Left lung (tissue), 10 donors: ENCODE results near the gene NAP1L4. TPM values are rescaled to one million over a fixed set of nuclear protein-coding genes. Genes with fewer than 3 reads are reported as not detected.
A peak's percentile ranks its signal among the peaks of the same experiment; 100 is the strongest.

Experiments used
- ATAC-seq: fragments of 200-7000 bp; cut with Tn5 transposase; one replicate; pipeline ENCODE4 v1.9.1; 2020; ENCODE audit warnings: moderate library complexity
- DNase-seq, 4 donors: peaks; one replicate each; pipeline ENCODE4 v3.0.0-alpha.2; 2013 to 2020
- H3K27ac ChIP-seq, 2 donors: fragments of 200-600 bp; sonication (generic) in 1 of 2; one replicate each; pipeline versions ENCODE4 v1.5.0 to v1.8.0; 2020 to 2021
- H3K27me3 ChIP-seq, 2 donors: fragments of 200-600 bp; sonication (generic) in 1 of 2; one replicate each; pipeline versions ENCODE4 v1.5.0 to v1.8.0; 2020 to 2021
- H3K36me3 ChIP-seq, 2 donors: fragments of 200-600 bp; sonication (generic) in 1 of 2; one replicate each; pipeline versions ENCODE4 v1.5.0 to v1.8.0; 2020 to 2021
- H3K4me1 ChIP-seq, 2 donors: fragments of 200-600 bp; one replicate each; pipeline ENCODE4 v1.8.0; 2021
- H3K4me3 ChIP-seq, 2 donors: fragments of 200-600 bp; sonication (generic) in 1 of 2; one replicate each; pipeline versions ENCODE4 v1.5.0 to v1.8.0; 2020 to 2021; ENCODE audit warnings: mild to moderate bottlenecking in 1 of 2
- H3K9me3 ChIP-seq, 2 donors: fragments of 200-600 bp; sonication (generic) in 1 of 2; one replicate each; pipeline versions ENCODE4 v1.5.0 to v1.8.0; 2020 to 2021
- CTCF ChIP-seq, 2 donors: fragments of 200-600 bp; sonication (generic) in 1 of 2; IDR thresholded peaks; one replicate each; pipeline versions ENCODE4 v1.5.0 to v1.8.0; 2021; ENCODE audit warnings: antibody characterized with exemption in 2 of 2
- intact Hi-C, 2 donors: fragments of 100-400 bp; cut with DNase I; formaldehyde crosslinking; loops; one replicate each; pipeline versions ENCODE4 v1.11.2 to v1.14.2; 2022
- polyA plus RNA-seq, 6 donors: library from polyadenylated mRNA; unstranded; fragments of 120-200 nt; gene quantifications; one replicate each; pipeline ENCODE4 v1.2.1, GENCODE V29; 2013; ENCODE audit not compliant: insufficient read length in 6 of 6
- total RNA-seq, 2 donors: library from RNA; stranded (reverse); fragmentation: NEBNext Ultra II Directional; extraction: Animal tissue kit (Norgen Biotek cat#: 25700); gene quantifications; one replicate each; pipeline ENCODE4 v1.2.1, GENCODE V29; 2021
- donor health status: DM: no; HTN: yes; CAD: no.
- donor health status: DM: no; HTN: no; CAD: no.

The NAP1L4 gene
- total and polyA plus RNA-seq, 8 donors: 101 to 204 (median 180) TPM

- Histone ChIP-seq H3K4me3 (peak overlapping the region in 1 of 2 donors; percentile 83), H3K27ac (peak overlapping the region; percentile 5 to 42), H3K27me3 (no peaks in the 10 kb centered on the region), H3K9me3 (no peaks in the 10 kb centered on the region), H3K4me1 (peaks cover 34 to 66% of the 10 kb centered on the region in 2 donors), H3K36me3 (no peaks in the 10 kb centered on the region)
- intact Hi-C loops: no loop called here
- no peak for DNase-seq
- ATAC-seq: no peak
- no peak for TF ChIP-seq CTCF (IDR thresholded peaks at IDR 0.05)
Observed at GRCh38 chr11:2987881-2988861, 4.0 kb downstream of the NAP1L4 start.

- DNase-seq (no peak), ATAC-seq (no peak)
Observed at GRCh38 chr11:2983908-2984307, 8.2 kb downstream of the NAP1L4 start.

GRCh38 chr11:2982214-2982613, 9.9 kb downstream of the NAP1L4 start:
- intact Hi-C loops: no loop called here
- peaks cover 0 to 30% of the 10 kb centered on the region in 2 donors for H3K4me1 ChIP-seq
- H3K27me3 ChIP-seq: no peaks in the 10 kb centered on the region
- ATAC-seq (no peak), DNase-seq (no peak)
- H3K27ac ChIP-seq: no peak overlapping the region
- TF ChIP-seq CTCF (IDR thresholded peaks at IDR 0.05): no peak
- no peaks in the 10 kb centered on the region for H3K9me3 ChIP-seq
- H3K4me3 ChIP-seq: no peak overlapping the region
- peaks cover 0 to 25% of the 10 kb centered on the region in 2 donors for H3K36me3 ChIP-seq

More at GRCh38 chr11:2983908-2984307, 8.2 kb downstream of the NAP1L4 start:
- Histone ChIP-seq H3K4me1 (peaks cover 11 to 47% of the 10 kb centered on the region in 2 donors), H3K36me3 (peaks cover 0 to 8% of the 10 kb centered on the region in 2 donors), H3K27ac (no peak overlapping the region), H3K27me3 (no peaks in the 10 kb centered on the region), H3K9me3 (no peaks in the 10 kb centered on the region), H3K4me3 (no peak overlapping the region)
- no peak for TF ChIP-seq CTCF (IDR thresholded peaks at IDR 0.05)
- intact Hi-C loops: no loop called here

GRCh38 chr11:2981130-2981529, 11.0 kb downstream of the NAP1L4 start:
- H3K27ac ChIP-seq: no peak overlapping the region
- H3K36me3 ChIP-seq: peaks cover 0 to 36% of the 10 kb centered on the region in 2 donors
- ATAC-seq (no peak), DNase-seq (no peak)
- no peak for TF ChIP-seq CTCF (IDR thresholded peaks at IDR 0.05)
- intact Hi-C loops: no loop called here
- H3K4me1 ChIP-seq: peaks cover 0 to 27% of the 10 kb centered on the region in 2 donors
- no peaks in the 10 kb centered on the region for H3K9me3 ChIP-seq
- no peaks in the 10 kb centered on the region for H3K27me3 ChIP-seq
- H3K4me3 ChIP-seq: no peak overlapping the region

- intact Hi-C loops: no loop called here
- Histone ChIP-seq H3K9me3 (no peaks in the 10 kb centered on the region), H3K4me1 (peaks cover 0 to 24% of the 10 kb centered on the region in 2 donors), H3K36me3 (peaks cover 0 to 44% of the 10 kb centered on the region in 2 donors), H3K27ac (no peak overlapping the region), H3K27me3 (no peaks in the 10 kb centered on the region), H3K4me3 (no peak overlapping the region)
- ATAC-seq: no peak
- DNase-seq: no peak
- TF ChIP-seq CTCF (IDR thresholded peaks at IDR 0.05): no peak
Observed at GRCh38 chr11:2980168-2980840, 11.8 kb downstream of the NAP1L4 start.
